Fibroblast of lung (primary cell): Measurements from ENCODE around the gene GDPGP1. TPM values are rescaled to one million over a fixed set of nuclear protein-coding genes. Genes with fewer than 3 reads are reported as not detected.

Source experiments
- DNase-seq, 2 donors: peaks; one replicate each; pipeline versions ENCODE4 v3.0.0 to v3.0.0-alpha.2; 2010; ENCODE audit warnings: low read depth in 2 of 2
- H2AFZ ChIP-seq: 2 replicates; pipeline ENCODE4 v1.5.1; 2012; ENCODE audit warnings: low read length, control low read depth, inconsistent platforms
- H3K27ac ChIP-seq: 2 replicates; pipeline ENCODE4 v1.5.1; 2011; ENCODE audit warnings: low read length, control low read depth; ENCODE audit not compliant: insufficient read depth
- H3K27me3 ChIP-seq: 2 replicates; pipeline ENCODE4 v1.5.1; 2011; ENCODE audit warnings: mild to moderate bottlenecking, low read length; ENCODE audit not compliant: control insufficient read depth, insufficient read depth
- H3K36me3 ChIP-seq: 2 replicates; pipeline ENCODE4 v1.5.1; 2011; ENCODE audit warnings: low read length; ENCODE audit not compliant: control insufficient read depth, insufficient read depth
- H3K4me1 ChIP-seq: 2 replicates; pipeline ENCODE4 v1.5.1; 2011; ENCODE audit warnings: low read length; ENCODE audit not compliant: control insufficient read depth, insufficient read depth; ENCODE audit errors: extremely low read depth
- H3K4me2 ChIP-seq: 2 replicates; pipeline ENCODE4 v1.5.1; 2011; ENCODE audit warnings: low read length, control low read depth; ENCODE audit not compliant: insufficient read depth; ENCODE audit errors: extremely low read depth
- H3K4me3 ChIP-seq, 4 experiments: fragments of 200-600 bp in 1 of 4; sonication (generic) in 1 of 4; replicated peaks in 1 of 4; 2 replicates each; pipeline ENCODE4 v1.5.1; 2011 to 2016; ENCODE audit warnings: low read length in 4 of 4, low read depth in 3 of 4, mild to moderate bottlenecking in 3 of 4, control low read depth in 2 of 4, inconsistent platforms in 1 of 4, mixed read lengths in 1 of 4; ENCODE audit not compliant: insufficient read depth in 1 of 4; ENCODE audit errors: control extremely low read depth in 1 of 4
- H3K79me2 ChIP-seq: 2 replicates; pipeline ENCODE4 v1.5.1; 2012; ENCODE audit warnings: mild to moderate bottlenecking, low read length, inconsistent platforms; ENCODE audit not compliant: control insufficient read depth, insufficient read depth
- H3K9ac ChIP-seq: 2 replicates; pipeline ENCODE4 v1.5.1; 2011; ENCODE audit warnings: mild to moderate bottlenecking, low read length, control low read depth; ENCODE audit not compliant: insufficient read depth
- H3K9me3 ChIP-seq: 2 replicates; pipeline ENCODE4 v1.5.1; 2012; ENCODE audit warnings: low read depth, low read length; ENCODE audit not compliant: control insufficient read depth, insufficient read depth
- H4K20me1 ChIP-seq: 2 replicates; pipeline ENCODE4 v1.5.1; 2011; ENCODE audit warnings: low read length; ENCODE audit not compliant: control insufficient read depth, insufficient read depth; ENCODE audit errors: extremely low read depth
- EZH2 ChIP-seq: IDR thresholded peaks from 2 replicates; pipeline ENCODE4 v1.5.1; 2012; ENCODE audit warnings: low read length, control low read depth, mild to moderate bottlenecking; ENCODE audit errors: missing control alignments
- polyA plus RNA-seq, 2 donors: library from polyadenylated mRNA; depleted of rRNA in 1 of 2; stranded (reverse) in 1 of 2; unstranded in 1 of 2; fragments of >200 nt; gene quantifications; 2 replicates each; pipeline ENCODE4 v1.2.1, GENCODE V29; 2011 to 2012; ENCODE audit warnings: missing spikeins in 1 of 2
- total RNA-seq: library from RNA; depleted of rRNA; stranded (reverse); fragments of >200 nt; gene quantifications from 2 replicates; pipeline ENCODE4 v1.2.1, GENCODE V29; 2014
- TF ChIP-seq, protein P1 (sequence below), 2 donors: IDR thresholded peaks in 1 of 2; conservative IDR thresholded peaks in 1 of 2; 1 replicate in 1 of 2; 2 replicates in 1 of 2; pipeline ENCODE4 v1.5.1; 2011 to 2012; ENCODE audit warnings: low read length in 2 of 2, control low read depth in 1 of 2, inconsistent platforms in 1 of 2, low read depth in 1 of 2, mild to moderate bottlenecking in 1 of 2

The GDPGP1 gene
- total and polyA plus RNA-seq, 2 donors (not counting 1 experiment from before 2014, with no cell fraction given), result 1.9 to 9.7 TPM

DNA sequence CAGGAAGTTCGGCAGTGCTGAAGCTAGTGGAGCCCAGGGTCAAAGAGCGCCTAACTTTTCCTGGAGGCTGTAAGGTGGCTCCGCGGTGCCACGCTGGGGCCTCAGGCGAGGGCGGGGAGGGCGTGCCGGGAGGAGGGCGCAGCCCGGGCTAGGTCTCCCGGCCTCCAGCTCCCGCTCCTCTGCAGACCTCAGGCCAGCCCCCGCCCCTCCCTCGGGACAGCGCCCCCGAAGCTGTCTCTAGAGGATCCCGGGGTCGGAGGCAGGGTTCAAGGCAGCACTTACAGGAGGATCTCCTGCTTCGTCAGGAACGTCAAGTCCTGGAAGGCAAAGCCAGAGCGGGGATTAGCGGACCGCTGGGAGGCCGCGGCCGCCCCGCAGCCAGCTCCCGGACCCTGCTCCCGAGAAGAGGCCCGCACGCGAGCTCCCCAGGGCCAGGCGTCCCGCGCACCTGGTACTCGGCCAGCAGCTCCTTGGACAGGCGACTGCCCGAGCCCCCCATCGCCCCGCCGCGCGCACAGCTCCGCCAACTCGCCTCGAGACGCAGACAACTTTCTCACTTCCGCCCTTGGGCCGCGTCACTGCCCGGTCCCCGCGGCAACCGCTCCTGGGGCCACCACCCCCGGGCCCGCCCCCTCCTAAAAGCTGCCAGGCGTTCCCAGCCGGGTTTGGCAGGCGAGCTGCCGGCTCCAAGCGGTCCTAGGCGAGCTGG lies 468 bp upstream of the GDPGP1 start, which contains the start of gene CIB1:
Gene CIB1, minus strand, starts transcription at position 555 of the 709 bp plus-strand sequence. Its CDS starts 56 bp downstream, at position 499.
- Histone ChIP-seq H3K36me3 (peaks cover 13% of the 10 kb centered on the region), H3K4me2 (peak within 1 kb of the TSS; percentile 98), H3K27me3 (no peaks in the 10 kb centered on the region), H3K9ac (peak within 1 kb of the TSS; percentile 88), H4K20me1 (no peaks in the 10 kb centered on the region), H3K4me3 (peak within 1 kb of the TSS; percentile 77 to 93 (median 85)), H3K4me1 (peaks cover 4% of the 10 kb centered on the region), H2AFZ (peak within 1 kb of the TSS; percentile 73), H3K9me3 (no peaks in the 10 kb centered on the region), H3K27ac (peak within 1 kb of the TSS; percentile 95), H3K79me2 (peaks cover 9% of the 10 kb centered on the region)
- no peak for TF ChIP-seq EZH2
- TF ChIP-seq, protein P1, sequence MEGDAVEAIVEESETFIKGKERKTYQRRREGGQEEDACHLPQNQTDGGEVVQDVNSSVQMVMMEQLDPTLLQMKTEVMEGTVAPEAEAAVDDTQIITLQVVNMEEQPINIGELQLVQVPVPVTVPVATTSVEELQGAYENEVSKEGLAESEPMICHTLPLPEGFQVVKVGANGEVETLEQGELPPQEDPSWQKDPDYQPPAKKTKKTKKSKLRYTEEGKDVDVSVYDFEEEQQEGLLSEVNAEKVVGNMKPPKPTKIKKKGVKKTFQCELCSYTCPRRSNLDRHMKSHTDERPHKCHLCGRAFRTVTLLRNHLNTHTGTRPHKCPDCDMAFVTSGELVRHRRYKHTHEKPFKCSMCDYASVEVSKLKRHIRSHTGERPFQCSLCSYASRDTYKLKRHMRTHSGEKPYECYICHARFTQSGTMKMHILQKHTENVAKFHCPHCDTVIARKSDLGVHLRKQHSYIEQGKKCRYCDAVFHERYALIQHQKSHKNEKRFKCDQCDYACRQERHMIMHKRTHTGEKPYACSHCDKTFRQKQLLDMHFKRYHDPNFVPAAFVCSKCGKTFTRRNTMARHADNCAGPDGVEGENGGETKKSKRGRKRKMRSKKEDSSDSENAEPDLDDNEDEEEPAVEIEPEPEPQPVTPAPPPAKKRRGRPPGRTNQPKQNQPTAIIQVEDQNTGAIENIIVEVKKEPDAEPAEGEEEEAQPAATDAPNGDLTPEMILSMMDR (conservative IDR thresholded peaks at IDR 0.05 in 1 of 2, IDR thresholded peaks at IDR 0.05 in 1 of 2; ENCODE audit: low read depth in 1 of 2, low read length in 2 of 2), result no peak
- peak; percentile 94 to 97 for DNase-seq

DNA sequence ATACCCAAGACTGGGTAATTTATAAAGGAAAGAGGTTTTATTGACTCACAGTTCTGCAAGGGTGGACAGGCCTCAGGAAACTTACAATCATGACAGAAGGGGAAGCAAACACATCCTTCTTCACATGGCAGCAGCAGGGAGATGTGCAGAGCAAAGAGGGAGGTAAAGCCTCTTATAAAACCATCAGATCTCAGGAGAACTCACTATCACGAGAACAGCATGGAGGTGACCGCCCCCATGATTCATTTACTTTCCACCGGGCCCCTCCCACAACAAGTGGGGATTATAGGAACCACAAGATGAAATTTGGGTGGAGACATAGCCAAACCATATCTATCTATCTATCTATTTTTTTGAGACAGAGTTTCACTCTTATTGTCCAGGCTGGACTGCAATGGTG lies 5.4 kb downstream of the GDPGP1 start:
- no peaks in the 10 kb centered on the region for H3K36me3 ChIP-seq
- TF ChIP-seq, protein P1 (conservative IDR thresholded peaks at IDR 0.05 in 1 of 2, IDR thresholded peaks at IDR 0.05 in 1 of 2; ENCODE audit: low read depth in 1 of 2, low read length in 2 of 2), result no peak
- no peak for TF ChIP-seq EZH2
- no peaks in the 10 kb centered on the region for H3K4me1 ChIP-seq
- H3K27ac ChIP-seq, result no peak overlapping the region
- H2AFZ ChIP-seq, result no peak overlapping the region
- H3K79me2 ChIP-seq, result no peaks in the 10 kb centered on the region
- no peaks in the 10 kb centered on the region for H4K20me1 ChIP-seq
- H3K9me3 ChIP-seq, result no peaks in the 10 kb centered on the region
- H3K4me3 ChIP-seq, result no peak overlapping the region
- H3K4me2 ChIP-seq, result no peak overlapping the region
- no peak for DNase-seq
- no peaks in the 10 kb centered on the region for H3K27me3 ChIP-seq
- H3K9ac ChIP-seq, result no peak overlapping the region

DNA sequence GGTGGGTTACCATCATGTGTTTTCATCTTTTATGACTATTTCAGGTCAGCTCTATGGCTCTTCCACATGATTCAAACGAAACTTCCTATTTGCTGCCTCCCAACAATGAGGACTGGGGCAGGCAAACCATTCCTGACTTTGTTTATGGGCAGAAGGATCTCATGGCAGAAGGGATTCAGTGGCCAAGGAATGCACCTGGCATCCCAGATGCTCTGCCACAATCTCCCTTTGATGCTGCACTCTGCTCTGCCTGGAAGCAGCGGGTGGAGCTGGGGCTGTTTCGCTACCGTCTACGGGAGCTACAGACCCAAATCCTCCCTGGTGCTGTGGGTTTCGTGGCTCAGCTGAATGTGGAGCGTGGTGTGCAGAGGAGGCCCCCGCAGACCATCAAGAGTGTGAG lies 6.8 kb downstream of the GDPGP1 start:
- Histone ChIP-seq H3K9me3 (no peaks in the 10 kb centered on the region), H3K4me1 (no peaks in the 10 kb centered on the region), H3K79me2 (no peaks in the 10 kb centered on the region), H3K9ac (no peak overlapping the region), H3K4me3 (no peak overlapping the region), H4K20me1 (no peaks in the 10 kb centered on the region), H3K4me2 (no peak overlapping the region), H3K27ac (no peak overlapping the region), H2AFZ (no peak overlapping the region), H3K27me3 (no peaks in the 10 kb centered on the region), H3K36me3 (no peaks in the 10 kb centered on the region)
- DNase-seq, result no peak
- no peak for TF ChIP-seq EZH2
